NCI-H524 treated with DMSO at 0.1 percent for 48 hours (cell line): Measurements from ENCODE around the gene KCNK6.

Source experiments
- DNase-seq: peaks from one replicate; lab custom pipeline; 2025; lab: John Stamatoyannopoulos, UW

Gene KCNK6

GRCh38 chr19:38298821-38299680 is 20.6 kb upstream of the KCNK6 start:
- no peak for DNase-seq

GRCh38 chr19:38303517-38304351 is 15.9 kb upstream of the KCNK6 start, which contains the start of gene C19orf33:
C19orf33 (plus strand) TSS chr19:38304251; CDS start chr19:38304262, 11 bp downstream.
- DNase-seq: no peak

GRCh38 chr19:38304352-38304865 is 15.2 kb upstream of the KCNK6 start:
- DNase-seq: no peak

GRCh38 chr19:38304866-38305429 is 14.7 kb upstream of the KCNK6 start:
- DNase-seq: no peak

- no peak for DNase-seq
Measured at GRCh38 chr19:38306236-38306635, 13.4 kb upstream of the KCNK6 start.

- no peak for DNase-seq
Measured at GRCh38 chr19:38307076-38307475, 12.6 kb upstream of the KCNK6 start.

GRCh38 chr19:38307597-38307996 is 12.0 kb upstream of the KCNK6 start:
- no peak for DNase-seq

GRCh38 chr19:38308006-38308766 is 11.5 kb upstream of the KCNK6 start:
- DNase-seq: no peak

GRCh38 chr19:38308926-38309614 is 10.6 kb upstream of the KCNK6 start:
- no peak for DNase-seq

- no peak for DNase-seq
Measured at GRCh38 chr19:38309615-38310278, 9.9 kb upstream of the KCNK6 start.

- DNase-seq: no peak
Measured at GRCh38 chr19:38310279-38310670, 9.4 kb upstream of the KCNK6 start.

- DNase-seq: no peak
Measured at GRCh38 chr19:38310986-38311385, 8.7 kb upstream of the KCNK6 start.

- peak; percentile 96 for DNase-seq
Measured at GRCh38 chr19:38315657-38316476, 3.8 kb upstream of the KCNK6 start, which contains the start of gene YIF1B. YIF1B (minus strand) TSS chr19:38315947; CDS start chr19:38315917, 30 bp downstream.

GRCh38 chr19:38316477-38317067 is 3.1 kb upstream of the KCNK6 start:
- DNase-seq: no peak

- DNase-seq: no peak
Measured at GRCh38 chr19:38317104-38317612, 2.5 kb upstream of the KCNK6 start.

- DNase-seq: no peak
Measured at GRCh38 chr19:38318660-38319059, 985 bp upstream of the KCNK6 start.

GRCh38 chr19:38320969-38321339 is 1.3 kb downstream of the KCNK6 start:
- no peak for DNase-seq

GRCh38 chr19:38321646-38322196 is 2.1 kb downstream of the KCNK6 start:
- DNase-seq: no peak

GRCh38 chr19:38323291-38323690 is 3.6 kb downstream of the KCNK6 start:
- DNase-seq: no peak
